ENCODE data around the gene ZNF556.
"Not testable (repeated sequence)": the region's sequence is repeated elsewhere in the genome, so short reads cannot be mapped to it uniquely, and the experiment has no call there.

ZNF556 gene

DNA sequence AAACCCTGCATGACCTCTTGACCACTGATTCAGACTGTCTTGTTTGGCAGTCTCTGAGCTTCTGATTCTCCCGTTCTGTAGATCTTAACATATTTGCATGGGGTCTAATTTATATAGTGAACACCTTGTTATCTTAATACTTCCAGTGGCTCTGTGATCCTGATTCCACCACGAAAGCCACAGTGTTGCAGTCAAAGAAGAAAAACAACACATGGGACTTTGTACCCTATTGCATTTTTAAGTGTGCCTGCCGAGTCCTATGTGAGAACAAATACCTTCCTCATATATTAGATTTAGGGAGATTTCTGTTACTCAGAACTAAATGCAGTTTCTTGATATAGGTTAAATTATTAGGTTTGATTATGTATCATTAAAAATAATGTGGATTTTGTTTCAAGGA is 12.3 kb upstream of the ZNF556 start:
- no peak for DNase-seq

- no peak for DNase-seq
These were observed 10.6 kb upstream of the ZNF556 start for GRCh38 chr19:2856457-2857050.

- DNase-seq = no peak
These were observed 8.3 kb upstream of the ZNF556 start for GRCh38 chr19:2858864-2859263.

GRCh38 chr19:2863816-2864215 is 3.3 kb upstream of the ZNF556 start:
- DNase-seq = no peak

DNA sequence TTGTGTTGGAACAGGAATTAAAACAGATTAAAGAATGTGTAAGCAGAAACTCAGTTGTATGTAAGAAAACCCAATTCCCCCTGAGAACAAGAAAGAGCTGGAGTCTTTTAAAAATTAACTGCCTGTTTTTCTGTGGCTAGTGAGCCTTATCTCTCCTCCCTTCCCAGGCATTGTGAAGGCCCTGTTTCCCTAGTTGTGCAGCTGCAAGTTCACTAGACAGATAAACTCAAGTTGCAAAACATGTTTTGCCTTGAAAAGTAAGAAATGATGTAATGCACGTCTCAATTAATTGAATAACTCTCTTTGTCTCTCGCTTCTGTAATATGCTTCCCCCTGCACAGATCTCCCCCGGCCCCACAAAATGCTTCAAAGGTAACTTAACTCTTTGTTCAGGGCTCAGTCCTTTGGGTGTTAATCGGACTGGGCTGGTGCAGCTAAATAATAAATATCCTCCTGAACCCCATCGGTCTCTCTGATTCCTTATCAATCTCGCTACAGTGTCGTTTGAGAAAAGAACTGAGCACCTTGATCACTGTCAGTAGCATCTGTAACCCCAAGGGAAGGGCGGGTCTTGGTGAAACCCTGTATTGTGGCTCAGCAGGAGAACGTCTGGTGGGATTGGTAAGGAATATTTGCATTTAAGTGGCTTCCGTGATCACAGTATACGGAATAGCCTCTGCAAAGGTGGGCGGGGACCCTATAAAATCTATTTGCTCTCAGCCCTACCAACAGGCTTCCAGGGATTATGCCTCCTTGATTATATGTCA is 1.6 kb upstream of the ZNF556 start:
- peak; percentile 86 for DNase-seq

DNA sequence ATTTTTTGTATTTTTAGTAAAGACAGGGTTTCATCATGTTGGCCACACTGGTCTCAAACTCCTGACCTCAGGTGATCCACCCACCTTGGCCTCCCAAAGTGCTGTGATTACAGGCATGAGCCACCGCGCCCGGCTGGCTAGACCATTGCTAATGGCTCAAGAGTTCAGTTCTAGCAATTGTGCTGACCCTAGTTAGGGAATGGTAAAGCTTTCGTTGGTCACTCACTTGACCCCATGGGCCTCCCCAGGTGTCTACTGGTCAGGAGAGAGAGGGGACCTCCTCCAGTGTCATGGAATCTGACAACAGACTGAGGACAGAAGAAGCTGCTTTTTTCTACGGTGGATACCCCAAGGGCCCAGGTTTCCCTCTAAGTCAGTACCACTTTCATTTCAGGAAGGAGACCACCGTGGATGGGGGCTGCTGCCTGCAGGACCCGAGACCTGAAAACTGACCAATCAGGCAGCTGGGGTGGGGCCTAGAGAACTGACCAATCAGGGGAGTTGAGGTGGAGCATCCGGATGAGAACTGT is 575 bp upstream of the ZNF556 start:
- no peak for DNase-seq

DNA sequence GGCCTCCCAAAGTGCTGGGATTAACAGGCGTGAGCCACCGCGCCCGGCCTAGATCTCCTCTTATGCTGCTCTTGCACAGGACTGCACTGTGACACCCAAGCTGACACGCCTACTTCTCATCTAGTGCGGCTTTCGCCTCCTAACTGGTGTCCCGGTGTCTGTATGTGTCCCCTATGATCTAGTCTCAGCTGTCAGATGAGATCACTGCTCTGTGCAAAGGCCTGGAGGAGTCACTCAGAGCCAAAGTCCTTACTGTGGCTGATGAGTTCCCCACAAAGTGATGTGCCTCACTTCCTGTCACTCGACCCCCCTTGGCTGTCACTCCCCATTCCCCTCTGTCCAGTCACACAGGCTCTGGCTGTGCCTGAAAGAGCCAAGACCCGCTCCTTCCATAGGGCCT is 2.5 kb downstream of the ZNF556 start:
- DNase-seq = no peak

- DNase-seq = not testable (repeated sequence)
These were observed 5.0 kb downstream of the ZNF556 start for GRCh38 chr19:2872175-2872574.

DNA sequence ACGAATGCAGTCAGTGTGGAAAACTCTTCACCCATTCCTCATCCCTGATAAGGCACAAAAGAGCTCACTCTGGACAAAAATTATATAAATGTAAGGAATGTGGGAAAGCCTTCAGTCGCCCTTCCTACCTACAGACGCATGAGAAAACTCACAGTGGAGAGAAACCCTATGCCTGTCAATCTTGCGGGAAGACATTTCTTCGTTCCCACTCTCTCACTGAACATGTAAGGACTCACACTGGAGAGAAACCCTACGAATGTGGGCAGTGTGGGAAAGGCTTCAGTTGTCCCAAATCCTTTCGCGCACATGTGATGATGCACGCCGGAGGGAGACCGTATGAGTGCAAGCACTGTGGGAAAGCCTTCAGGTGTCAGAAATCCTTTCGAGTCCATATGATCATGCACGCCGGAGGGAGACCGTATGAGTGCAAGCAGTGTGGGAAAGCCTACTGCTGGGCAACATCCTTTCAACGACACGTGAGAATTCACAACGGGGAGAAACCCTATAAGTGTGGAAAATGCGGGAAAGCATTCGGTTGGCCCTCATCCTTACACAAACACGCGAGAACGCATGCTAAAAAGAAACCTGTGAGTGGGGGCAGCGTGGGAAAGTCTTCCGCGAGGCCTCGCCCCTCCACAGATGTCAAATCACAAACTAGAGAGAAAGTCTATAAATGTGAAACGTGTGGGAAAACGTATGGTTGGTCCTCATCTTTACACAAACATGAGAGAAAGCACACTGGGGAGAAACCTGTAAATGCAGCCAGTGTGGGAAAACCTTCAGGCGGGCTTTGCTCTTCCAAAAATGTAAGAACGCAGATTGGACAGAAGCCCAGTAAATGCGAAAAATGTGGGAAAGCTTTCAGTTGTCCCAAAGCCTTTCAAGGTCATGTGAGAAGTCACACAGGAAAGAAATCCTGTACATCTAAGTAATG is 10.5 kb downstream of the ZNF556 start:
- no peak for DNase-seq

- no peak for DNase-seq
These were observed 16.7 kb downstream of the ZNF556 start for GRCh38 chr19:2883686-2884439.

DNA sequence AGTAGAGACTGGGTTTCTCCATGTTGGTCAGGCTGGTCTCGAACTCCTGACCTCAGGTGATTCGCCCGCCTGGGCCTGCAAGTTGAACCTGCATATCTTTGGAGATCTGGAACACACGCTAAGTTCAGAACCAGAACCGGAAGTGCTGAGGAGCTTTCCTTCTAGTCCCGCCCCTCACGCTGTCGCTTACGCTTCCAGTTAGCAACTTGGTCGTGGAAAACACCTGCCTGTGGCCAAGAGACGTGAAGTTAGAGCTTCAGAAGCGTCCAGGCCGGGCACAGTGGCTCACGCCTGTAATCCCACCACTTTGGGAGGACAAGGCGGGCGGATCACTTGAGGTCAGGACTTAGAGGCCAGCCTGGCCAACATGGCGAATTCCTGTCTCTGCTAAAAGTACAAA is 18.6 kb downstream of the ZNF556 start:
- DNase-seq = no peak

- DNase-seq = peak; percentile 86
These were observed 20.3 kb downstream of the ZNF556 start for GRCh38 chr19:2887391-2887914.

GRCh38 chr19:2888731-2889224 is 21.6 kb downstream of the ZNF556 start:
- peak; percentile 65 for DNase-seq

DNA sequence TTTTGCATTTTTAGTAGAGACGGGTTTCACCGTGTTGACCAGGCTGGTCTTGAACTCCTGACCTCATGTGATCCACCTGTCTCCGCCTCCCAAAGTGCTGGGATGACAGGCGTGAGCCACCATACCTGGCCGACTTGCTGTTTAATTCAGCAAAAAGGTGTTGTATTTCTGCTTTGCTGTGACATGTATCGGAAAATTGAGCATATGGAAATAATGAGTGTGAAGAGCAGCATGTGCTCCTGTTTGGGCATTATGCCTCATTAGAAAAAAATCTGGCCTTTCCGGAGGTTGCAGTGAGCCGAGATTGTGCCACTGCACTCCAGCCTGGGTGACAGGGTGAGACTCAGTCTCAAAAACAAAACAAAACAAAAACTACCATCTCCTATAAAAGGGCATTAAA is 23.4 kb downstream of the ZNF556 start:
- not testable (repeated sequence) for DNase-seq

GRCh38 chr19:2896694-2897093 is 29.6 kb downstream of the ZNF556 start:
- no peak for DNase-seq

DNA sequence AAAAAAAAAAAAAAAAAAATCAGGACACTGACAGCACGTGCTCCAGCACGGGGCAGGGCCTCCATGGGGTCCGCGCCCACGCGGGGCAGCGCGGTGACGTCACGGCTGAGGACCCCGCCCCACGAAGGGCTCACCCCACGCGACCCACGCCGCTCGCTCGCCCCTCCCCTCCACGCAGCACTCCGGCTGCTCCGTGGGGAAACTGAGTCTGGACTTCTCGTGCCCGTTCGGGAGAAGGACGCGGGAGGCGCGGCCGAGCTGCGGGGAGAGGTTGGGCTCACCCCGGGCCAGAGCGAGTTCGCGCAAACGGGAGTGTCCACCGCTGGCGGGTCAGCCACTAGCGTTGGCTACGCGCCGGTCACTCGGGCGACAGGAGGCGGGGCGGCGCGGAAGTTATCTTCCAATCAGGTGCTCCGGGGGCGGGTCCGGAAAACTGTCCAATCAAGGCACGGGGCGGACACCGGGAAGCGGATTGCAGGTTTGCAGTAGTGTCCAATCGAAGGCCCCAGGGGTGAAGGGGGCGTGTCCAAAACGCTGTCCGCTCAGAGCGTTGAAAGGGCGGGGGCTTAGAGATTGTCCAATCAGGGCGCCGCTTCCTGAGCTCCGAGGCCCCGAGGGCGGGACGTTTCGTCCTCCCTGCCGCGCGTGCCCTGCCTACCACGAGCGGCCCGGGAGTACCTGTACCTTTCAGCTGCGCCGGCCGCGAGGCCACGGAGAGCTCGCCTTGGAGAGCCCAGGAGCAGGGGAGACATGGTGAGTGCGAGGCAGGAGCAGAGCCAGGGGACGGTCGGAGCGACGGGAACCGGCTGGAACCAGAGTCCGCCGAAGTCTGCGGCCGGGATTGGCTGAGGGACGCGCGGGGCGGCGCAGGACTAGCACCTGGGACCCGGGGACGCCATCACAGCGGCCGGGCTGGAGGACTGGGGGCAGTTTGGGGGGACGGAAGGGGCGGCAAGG is 33.4 kb downstream of the ZNF556 start, which contains the start of gene ZNF57:
ZNF57 (plus strand) TSS at position 633 of the 957 bp plus-strand sequence; CDS start at position 751, 118 bp downstream.
- peak; percentile 100 for DNase-seq

- no peak for DNase-seq
These were observed 35.6 kb downstream of the ZNF556 start for GRCh38 chr19:2902590-2903218.

DNA sequence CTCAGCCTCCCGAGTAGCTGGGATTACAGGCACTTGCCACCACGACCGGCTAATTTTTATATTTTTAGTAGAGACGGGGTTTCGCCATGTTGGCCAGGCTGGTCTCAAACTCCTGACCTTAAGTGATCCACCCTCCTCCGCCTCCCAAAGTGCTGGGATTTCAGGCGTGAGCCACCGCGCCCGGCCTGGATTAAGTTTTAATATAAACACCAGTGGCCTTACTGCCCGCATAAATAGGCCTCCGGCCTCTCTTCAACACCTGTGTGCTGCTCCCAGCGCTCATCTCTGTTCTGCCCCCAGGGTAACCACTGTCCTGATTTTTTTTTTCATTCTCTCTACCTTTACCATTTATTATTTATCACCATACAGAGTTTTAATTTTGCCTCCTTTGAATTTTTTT is 36.2 kb downstream of the ZNF556 start:
- not testable (repeated sequence) for DNase-seq

DNA sequence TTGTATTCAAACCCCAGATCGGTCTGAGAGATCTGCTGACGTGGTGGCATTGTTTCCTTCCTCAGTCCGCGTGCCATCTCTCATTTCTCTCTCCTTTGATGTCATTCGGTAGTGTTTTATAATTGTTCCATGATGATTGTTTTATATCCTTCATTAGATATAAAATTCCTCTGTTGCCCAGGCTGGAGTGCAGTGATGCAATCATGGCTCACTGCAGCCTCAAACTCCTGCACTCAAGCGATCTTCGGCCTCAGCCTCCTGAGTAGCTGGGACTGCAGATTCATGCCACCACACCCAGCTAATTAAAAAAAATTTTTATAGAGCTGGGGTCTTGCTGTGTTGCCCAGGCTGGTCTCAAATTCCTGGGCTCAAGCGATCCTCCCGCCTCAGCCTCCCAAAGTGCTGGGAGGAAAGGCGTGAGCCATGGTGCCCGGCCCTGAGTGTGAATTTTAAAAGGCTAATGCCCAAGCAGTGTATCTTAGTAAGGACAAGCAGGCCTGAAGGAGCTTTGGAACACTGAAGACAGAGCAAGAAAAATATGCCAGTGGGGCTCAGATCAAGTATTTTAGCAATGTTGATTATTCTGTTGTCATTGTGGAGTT is 38.9 kb downstream of the ZNF556 start:
- DNase-seq = no peak

All from hematopoietic multipotent progenitor cell treated with erythropoietin and hydrocortisone succinate and interleukin-3 and kit ligand, for 6 days (in vitro differentiated cells).